Left forelimb (tissue), 1 donor: ENCODE measurements around the gene NPAS1.

Experiments
- DNase-seq: peaks from one replicate; pipeline ENCODE4 v3.0.0-alpha.2; 2018; ENCODE audit warnings: low spot score

NPAS1 gene

DNA sequence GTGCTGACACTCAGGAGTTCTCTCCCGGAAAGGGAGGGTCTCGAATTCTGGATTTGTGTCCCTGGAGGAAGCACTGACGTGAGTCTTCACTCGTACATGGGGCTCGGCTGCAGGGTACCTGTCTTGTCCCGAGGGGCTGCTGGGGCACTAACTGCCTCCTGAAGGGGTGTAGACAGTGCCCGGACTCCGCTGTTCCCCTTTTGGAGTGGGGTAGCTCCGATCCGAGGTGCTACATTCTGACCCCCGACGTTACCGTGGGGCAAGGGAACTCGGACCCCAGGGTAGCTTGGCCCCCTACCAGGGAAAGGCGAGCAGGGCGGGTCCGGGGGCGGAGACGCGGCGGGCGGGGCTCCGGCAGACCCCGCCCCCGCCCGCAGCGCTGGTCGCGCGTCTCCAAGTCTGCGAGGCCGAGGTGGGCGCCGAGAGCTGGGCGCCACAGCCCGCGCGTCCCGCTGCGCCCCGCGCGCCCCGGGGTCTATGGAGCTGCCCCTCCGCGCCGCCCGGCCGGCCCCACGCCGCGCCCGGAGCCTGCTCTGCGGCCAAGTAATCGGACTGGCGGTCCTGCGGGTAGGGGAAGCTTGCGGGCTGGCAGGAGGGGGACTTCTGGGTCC is at the start of gene NPAS1:
TSS of gene NPAS1 (plus strand) at position 407 of the 611 bp plus-strand sequence. CDS start 1,211 bp downstream, outside the sequence.
- DNase-seq: no peak

DNA sequence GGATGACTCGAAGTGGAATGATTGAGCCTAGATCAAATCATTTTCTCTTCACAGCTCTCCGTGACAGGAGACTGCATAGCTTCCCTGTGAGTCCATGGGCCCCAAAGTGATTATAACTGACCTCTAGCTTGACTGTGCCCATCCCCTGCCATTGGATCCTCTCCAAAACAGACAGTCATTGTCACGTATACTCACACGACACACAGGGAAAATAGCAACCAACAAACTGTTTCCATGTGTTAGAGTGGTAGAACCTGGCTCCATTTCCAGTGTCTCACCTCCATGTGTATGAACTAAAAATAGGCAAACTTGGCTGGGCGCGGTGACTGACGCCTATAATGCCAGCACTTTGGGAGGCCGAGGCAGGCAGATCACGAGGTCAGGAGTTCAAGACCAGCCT is 48.8 kb upstream of the NPAS1 start:
- no peak for DNase-seq

DNA sequence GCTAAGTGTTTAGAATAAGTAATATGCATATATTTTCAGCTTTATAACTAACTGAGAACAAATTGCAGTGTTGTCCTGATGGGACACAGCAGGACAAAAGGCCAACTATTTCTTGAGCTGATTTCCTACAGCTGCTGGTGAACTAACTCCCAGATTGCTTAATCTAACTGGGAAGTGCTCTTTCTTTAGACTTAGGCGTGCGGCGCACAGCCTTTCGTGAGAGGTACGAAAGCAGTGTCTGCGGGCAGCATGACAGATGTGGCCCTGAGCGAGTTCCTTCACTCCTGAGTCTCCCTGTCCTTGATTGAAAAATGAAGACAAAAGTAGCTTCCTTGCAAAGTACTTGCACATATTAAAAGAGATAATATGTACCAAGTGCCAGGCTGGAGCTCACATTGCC is 47.3 kb upstream of the NPAS1 start:
- DNase-seq: no peak

DNA sequence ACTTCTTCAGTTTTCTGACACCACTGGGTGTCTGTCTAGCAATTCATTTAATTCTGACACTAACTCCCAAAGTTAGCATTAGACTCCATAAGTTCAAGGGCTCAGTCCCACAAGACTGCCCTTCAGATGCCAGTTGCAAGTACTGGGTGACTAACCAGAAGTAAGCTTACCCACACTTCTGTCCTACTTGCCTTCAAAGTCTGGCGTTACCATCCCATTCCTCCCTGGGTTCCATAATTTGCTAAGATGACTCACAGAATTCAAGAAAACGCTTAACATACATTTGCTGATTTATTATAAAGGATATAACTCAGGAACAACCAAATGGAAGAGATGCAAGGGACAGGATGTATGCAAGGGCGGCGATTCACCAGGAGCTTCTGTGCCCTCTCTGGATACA is 45.5 kb upstream of the NPAS1 start:
- no peak for DNase-seq

DNA sequence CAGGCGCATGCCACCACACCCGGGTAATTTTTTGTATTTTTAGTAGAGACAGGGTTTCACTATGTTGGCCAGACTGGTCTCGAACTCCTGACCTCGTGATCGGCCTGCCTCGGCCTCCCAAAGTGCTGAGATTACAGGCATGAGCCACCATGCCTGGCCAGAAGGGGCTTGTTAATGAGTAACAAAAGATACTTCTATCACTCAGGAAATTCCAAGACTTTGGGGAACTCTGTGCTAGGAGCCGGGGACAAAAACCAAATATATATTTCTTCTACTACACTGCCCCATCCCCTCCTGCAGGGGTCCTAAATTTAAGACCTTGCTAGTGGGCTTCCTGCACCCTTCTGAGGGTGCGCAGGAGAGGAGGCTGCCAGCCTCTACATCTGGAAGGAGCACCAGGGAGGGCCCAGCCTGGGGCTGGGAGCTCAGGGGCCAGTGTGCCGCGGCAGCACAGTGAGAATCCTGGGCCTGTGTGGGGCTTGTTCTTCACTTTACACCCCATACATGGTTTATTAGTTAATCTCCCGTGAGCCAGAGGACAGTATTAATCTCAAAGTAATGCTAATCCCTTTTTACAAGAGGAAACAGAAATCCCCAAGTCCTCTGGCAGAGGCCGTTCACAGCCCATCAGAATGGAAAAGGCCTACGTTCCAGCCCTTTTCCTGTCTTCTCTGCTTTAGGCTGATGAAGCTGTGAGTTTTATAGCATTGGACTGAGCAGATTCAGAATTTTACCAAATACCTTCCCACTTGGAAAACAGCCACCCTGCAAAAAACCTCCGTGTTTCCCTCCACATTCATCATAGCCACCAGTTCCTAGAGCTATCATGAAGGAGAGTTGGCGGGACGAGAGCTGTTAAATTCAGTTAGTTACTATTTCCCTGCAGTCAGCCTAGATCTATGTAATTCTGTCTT is 44.4 kb upstream of the NPAS1 start:
- no peak for DNase-seq

DNA sequence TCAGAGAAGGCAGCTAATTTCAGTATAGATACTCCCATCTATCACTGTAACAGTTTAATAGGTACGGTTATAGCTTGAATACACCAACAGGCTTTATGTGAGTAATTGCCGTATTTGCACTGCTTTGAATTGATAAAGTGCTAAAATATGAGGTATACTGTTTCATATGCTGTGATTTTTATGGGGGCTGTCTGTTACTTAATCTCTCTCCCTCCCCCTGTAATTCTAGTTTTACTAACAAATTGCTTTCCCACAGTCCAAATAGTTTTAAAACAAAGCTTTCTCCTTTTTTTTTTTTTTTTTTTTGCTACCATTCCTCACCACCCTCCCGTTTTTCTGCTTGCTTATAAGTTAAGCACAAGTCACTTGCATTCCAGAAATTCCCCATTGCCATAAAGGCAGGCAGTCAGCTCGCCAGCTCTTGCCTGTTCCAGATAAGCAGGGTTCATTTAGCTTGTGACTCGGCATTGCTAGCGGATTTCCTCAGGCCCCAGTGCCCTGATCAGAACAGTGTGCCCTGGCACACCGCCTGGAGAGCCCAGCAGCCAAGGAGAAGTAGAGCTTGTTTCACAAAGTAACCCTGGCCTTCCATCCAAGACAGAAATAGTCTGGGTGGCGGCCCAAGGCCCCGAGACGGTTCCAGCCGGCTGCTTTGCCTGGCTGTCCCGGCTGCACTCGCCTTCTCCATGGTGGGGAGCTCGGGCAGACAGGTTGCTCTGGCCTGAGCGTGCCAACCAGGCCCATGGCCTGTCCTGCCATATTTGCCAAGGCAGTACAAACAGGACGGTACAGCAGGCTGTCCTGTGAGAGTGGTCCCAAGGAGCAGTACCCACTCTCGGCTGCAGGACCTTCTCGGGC is 43.5 kb upstream of the NPAS1 start:
- DNase-seq: peak; percentile 85

GRCh38 chr19:46976845-46977320 is 42.8 kb upstream of the NPAS1 start:
- no peak for DNase-seq

GRCh38 chr19:46977548-46977947 is 42.1 kb upstream of the NPAS1 start:
- no peak for DNase-seq

DNA sequence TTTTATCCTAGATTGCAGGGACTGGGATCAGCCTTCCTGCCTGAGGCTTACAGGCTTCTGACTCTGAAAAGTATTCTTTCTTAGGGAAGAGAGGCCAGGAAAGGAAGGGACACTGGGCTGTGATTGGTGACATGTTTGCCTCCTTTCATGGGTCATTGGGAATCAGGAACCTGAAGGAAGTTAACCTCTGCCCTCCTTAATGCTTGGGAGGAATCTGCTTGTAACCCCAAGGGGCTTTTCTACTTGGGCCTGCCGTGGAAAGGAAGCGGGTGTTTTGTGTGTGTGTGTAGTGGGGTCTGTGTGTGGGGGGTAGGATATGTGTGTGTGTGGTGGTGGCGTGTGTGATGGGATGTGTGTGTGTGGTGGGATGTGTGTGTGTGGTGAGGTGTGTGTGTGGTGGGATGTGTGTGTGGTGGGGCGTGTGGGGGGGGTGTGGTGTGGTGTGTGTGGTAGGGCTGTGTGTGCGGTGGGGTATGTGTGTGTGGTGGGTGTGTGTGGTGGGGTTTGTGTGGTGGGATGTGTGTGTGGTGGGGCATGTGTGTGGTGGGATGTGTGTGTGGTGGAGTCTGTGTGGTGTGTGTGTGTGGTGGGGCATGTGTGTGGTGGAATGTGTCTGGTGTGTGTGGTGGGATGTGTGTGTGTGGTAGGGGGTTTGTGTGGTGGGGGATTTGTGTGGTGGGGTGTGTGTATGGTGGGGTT is 41.3 kb upstream of the NPAS1 start:
- DNase-seq: no peak

DNA sequence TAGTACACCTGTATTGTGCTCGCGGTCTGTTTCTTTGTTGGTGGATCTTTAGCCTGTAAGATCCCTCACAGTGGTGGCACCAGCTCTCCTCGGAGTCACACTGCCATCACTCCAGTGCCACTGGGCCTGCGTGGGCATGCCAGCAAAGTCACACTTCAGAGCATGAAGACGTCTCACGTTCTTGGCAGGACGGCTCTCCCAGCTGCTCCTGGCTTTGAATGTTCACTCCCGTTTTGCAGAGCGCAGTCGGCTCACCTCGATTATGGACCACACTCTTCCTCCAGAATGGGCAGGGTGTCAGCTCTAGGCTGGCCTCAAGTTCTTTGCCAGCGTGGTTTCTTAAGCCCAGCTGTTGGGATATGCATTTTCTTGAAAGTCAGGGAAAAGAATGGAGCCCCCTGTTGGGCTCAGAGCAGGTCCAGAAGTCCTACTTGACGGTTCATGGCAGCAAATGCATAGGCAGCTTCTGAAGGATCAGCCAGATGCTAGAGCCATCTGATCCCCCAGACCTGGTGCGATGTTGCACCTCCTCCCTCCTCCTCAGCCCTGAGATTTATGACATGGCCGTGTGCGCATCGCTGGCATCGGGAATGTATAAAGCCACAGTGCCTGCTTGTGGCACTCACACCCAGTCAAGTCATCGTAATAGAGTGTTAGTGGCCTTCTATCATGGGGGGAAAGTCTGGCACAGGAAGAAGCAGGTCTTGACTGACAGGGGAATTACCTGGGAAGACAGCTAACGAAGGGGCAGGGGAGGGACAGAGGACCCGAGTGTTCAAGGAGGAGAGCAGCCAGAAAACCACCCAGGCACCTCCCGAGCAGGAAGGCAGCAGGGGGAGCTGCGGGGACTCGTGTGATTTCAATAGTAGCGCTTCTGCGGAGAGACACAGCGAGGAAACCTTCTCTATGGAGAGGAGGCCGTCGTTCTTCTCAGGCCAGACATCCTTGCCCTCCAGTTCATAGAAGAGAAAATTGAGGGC is 40.2 kb upstream of the NPAS1 start:
- DNase-seq: no peak

DNA sequence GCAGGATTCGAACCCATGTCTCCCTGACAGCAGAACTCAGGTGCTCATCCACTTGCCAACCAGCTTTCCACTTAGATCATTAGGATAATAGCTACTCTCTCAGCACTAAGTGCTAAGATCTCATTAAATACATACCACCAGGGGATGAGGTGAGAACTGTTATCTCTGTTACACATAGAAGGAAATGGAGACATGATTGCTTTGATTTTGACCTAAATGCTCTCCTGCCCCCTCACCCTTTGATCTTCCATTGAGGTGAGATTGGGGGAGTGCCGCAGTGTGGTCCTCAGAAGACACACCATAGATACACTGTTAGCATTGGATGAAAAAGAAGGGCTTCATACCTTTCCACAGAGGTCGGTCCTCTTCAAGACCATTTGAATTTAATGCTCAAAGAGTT is 38.9 kb upstream of the NPAS1 start:
- no peak for DNase-seq

GRCh38 chr19:46981286-46981945 is 38.2 kb upstream of the NPAS1 start:
- DNase-seq: no peak

DNA sequence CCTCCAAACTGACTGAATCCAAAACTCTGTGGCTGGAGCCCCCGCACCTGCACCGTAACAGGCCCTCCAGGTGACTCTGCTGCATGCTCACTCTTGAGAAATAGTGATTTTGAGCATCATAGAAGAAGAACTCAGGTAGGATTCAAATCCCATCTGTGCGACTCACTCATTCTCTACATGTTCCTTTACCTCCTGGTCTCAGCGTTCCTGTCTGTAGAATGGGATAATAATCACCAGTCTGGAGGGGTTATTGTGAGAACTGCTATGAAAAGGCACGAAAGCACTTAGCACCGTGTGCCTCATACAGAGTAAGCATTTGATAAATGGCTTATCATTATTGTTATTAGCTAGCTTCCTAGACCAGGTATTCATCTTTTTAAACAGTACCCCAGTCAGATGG is 36.5 kb upstream of the NPAS1 start:
- no peak for DNase-seq

GRCh38 chr19:46984077-46985010 is 35.3 kb upstream of the NPAS1 start:
- no peak for DNase-seq

- no peak for DNase-seq
Measured at GRCh38 chr19:46985542-46986415, 33.9 kb upstream of the NPAS1 start.

GRCh38 chr19:46988614-46989230 is 30.9 kb upstream of the NPAS1 start:
- DNase-seq: no peak

DNA sequence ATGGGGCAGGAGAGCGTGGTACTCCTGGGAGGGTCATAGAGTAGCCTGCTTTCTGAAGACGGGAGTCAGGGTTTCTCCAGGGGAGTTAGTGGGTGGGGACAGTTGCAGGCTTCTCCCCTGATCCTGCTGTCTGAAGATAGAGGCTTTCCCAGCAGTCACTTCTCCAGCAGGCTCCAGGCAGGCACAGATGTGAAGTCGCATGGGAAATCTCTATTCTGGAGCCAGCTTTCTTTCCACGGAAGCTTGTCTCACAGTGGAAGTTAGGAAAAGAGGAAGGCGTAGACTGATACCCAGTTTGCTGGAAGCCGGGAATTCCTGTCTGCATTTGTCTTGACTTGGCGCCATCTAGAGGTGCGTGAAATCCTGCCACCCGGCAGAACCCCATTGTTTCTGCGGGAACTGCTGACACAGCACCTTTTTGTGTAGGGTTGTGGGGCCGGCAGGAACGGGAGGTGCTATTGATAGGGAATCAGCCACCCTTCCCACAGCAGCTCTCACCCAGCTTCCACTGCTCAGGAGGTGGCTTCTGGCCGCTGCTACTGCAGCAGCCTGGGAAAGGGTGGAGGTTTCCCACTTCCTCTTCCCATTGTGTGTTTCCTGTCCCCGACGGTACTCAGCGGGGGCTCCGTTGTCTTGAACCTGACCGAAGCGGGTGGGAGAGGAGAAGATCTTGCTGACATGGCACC is 28.5 kb upstream of the NPAS1 start:
- peak; percentile 83 for DNase-seq
